MM.1S (cell line): Measurements from ENCODE around the gene SLC25A25.

Experiments
- CTCF ChIP-seq: fragments of 300-600 bp; sonication (generic); IDR thresholded peaks from 2 replicates; pipeline ENCODE4 v1.5.1; 2016; ENCODE audit warnings: antibody characterized with exemption, low read length, mixed read lengths
- EZH2 ChIP-seq: fragments of 300-600 bp; sonication (generic); optimal IDR thresholded peaks from 2 replicates; pipeline ENCODE3; 2017; ENCODE audit warnings: low read depth, mild to moderate bottlenecking, antibody characterized with exemption, low read length, mixed read lengths
- EZH2phosphoT487 ChIP-seq: fragments of 300-600 bp; sonication (generic); IDR thresholded peaks from 2 replicates; pipeline ENCODE4 v1.6.1; 2018; ENCODE audit warnings: antibody characterized with exemption, low read length

- TF ChIP-seq CTCF (no peak), EZH2 (no peak), EZH2phosphoT487 (no peak)
These were observed 46.5 kb downstream of the SLC25A25 start for GRCh38 chr9:128114326-128115186.
